Measurements from ENCODE around the gene CHIA.
"Not testable (repeated sequence)": the region's sequence is repeated elsewhere in the genome, so short reads cannot be mapped to it uniquely, and the experiment has no call there.

The CHIA gene

GRCh38 chr1:111280267-111280666, 10.4 kb upstream of the CHIA start:
- DNase-seq (ENCODE audit: low read depth, low spot score) = no peak

GRCh38 chr1:111281411-111281810, 9.2 kb upstream of the CHIA start:
- DNase-seq (ENCODE audit: low read depth, low spot score) = no peak
- H3K4me3 ChIP-seq (ENCODE audit: low read length) = no peak overlapping the region

More at GRCh38 chr1:111280267-111280666, 10.4 kb upstream of the CHIA start:
- H3K4me3 ChIP-seq (ENCODE audit: low read length) = no peak overlapping the region

DNA sequence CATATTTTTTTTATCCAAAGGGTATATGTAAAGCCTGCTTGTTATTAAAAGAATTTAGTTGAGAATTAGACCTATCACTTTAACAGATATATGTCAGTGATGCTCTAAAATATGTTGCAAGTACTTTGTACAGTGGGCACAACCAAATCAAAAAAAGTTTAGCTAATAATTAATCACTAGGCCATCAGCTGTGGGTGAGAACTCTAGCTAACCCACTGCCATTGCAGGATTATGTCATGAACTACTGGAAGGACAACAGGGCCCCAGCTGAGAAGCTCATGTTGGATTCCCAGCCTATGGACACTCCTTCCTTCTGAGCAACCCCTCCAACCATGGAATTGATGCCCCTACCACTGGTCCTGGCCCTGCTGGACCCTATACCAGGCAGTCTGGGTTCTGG, 6.8 kb upstream of the CHIA start:
- no peak for DNase-seq (ENCODE audit: low read depth, low spot score)
- H3K4me3 ChIP-seq (ENCODE audit: low read length) = no peak overlapping the region

DNA sequence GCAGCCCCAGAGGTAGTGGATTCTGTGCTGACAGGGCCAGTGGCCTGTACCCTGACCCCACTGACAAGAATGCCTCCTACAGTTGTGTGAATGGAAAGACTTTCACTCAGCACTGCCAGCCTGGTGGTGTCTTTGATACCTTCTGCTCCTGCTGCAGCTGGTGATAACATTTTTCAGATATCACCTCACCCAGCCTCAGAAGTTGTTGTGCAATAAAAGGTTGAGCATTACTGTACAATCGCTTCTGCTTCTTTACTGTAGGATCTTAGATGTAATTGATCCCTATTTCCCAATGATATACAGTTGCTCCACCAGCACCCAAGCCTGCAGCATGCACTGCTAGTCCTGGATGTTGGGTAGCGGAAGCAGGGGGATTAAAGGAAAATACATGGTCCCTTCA, 4.8 kb upstream of the CHIA start:
- no peak overlapping the region for H3K4me3 ChIP-seq (ENCODE audit: low read length)
- peak; percentile 8 for DNase-seq (ENCODE audit: low read depth, low spot score)

DNA sequence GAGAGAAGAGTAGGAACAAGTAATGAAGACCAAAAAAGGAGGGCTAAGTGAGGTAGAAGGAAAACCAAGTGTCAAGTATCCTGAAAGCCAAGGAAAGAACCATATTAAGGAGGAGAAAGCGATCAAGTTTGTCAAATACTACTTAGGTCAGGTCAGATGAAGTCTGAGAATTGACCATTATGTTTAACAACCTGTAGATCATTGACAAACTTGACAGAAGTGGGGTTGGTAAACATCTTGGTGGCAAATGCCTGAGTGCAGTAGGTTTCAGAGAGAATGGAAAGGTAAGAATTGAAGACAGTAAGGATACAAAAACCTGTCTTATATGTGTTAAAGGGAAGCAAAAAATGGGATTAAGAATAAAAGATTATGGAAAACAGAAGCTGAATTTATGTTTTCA, 3.7 kb upstream of the CHIA start:
- no peak overlapping the region for H3K4me3 ChIP-seq (ENCODE audit: low read length)
- no peak for DNase-seq (ENCODE audit: low read depth, low spot score)

DNA sequence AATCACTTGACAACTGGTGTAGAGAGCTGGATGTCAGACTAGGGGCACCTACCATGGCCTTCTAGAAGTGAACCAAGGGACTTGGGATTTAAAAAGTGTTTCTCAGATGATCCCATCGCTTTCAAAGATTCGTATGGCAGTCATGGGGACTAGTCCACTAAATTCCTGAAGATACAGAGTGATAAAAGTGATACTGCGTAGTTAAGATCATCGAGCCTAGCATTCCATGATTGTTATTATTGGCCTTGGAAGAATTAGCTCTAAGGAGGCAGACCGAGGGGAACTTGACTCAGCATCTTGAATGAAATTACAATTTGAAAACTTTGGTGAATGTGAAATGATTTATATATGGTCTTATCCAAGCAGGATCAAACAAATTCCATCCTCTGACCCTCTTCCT, 1.3 kb upstream of the CHIA start:
- no peak overlapping the region for H3K4me3 ChIP-seq (ENCODE audit: low read length)
- DNase-seq (ENCODE audit: low read depth, low spot score) = no peak

DNA sequence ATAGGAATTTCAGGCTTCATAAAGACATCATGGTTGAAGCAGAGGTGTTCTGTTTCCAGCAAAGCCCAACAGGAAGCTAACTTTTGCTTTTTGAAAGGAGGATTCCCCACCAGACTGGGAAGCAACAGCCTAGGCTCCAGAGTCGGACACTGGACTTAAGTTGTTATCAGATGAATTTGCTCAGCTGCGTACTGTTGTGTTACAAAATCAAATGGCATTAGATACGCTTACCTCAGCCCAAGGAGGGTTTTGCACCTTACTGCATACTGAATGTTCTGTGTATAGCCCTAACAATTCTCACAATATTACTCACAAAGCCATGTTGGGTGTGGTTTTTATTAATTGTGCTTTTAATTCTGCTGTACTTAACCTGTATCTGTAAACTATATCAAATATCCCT, 547 bp upstream of the CHIA start:
- no peak for DNase-seq (ENCODE audit: low read depth, low spot score)

DNA sequence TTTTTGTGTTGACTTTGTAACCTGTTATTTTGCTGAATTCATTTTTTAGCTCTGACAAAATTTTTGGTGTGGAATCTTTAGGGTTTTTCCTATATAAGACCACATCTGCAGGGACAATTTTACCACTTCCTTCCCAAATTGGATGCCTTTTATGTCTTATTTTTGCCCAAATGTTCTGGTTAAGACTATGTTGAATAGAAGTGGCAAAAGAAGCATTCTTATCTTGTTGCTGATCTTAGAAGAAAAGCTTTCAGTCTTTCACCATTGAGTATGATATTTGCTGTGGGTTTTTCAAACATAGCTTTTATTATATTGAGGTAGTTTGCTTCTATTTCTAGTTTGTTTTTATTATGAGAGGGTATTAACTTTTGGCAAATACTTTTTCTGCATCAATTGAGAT, 3.7 kb downstream of the CHIA start:
- DNase-seq (ENCODE audit: low read depth, low spot score) = no peak
- H3K4me3 ChIP-seq (ENCODE audit: low read length) = no peak overlapping the region

More for the DNA sequence above, 547 bp upstream of the CHIA start:
- H3K4me3 ChIP-seq (ENCODE audit: low read length) = no peak overlapping the region

DNA sequence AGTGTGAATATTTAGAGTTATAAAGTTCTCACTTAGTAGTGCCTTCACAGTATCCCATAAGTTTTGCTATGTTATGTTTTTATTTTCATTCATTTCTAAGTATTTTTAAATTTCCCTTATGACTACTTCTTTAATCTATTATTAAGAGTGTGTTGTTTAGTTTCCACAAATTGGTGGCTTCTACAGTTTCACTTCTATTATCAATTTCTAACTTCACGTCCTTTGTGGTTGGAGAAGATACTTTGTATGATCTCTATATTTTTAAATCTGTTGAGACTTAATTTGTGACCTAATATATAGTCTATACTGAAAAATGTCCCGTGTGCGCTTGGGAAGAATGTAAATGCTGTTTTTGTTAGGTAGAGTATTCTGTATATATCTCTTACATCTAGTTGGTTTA, 11.7 kb downstream of the CHIA start:
- no peak overlapping the region for H3K4me3 ChIP-seq (ENCODE audit: low read length)
- no peak for DNase-seq (ENCODE audit: low read depth, low spot score)

DNA sequence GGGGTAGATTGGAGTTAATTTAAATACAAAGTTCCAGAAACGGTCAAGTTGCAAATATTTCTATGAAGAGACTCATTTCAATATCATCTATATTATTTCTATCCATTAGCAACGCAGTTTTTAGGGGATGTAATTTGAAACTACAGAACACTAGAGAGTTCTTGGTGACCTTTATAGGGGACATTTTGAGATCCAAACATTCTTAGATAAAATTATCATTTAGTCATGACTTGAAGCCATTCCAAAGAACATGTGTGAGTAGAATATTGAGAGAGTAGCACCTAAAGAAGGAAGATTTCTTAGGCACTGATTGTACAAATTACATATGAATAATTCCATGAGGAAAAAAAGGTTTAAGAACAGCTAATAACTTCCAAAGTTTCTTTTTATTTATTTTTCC, 19.0 kb downstream of the CHIA start:
- no peak for DNase-seq (ENCODE audit: low read depth, low spot score)
- H3K4me3 ChIP-seq (ENCODE audit: low read length) = no peak overlapping the region

DNA sequence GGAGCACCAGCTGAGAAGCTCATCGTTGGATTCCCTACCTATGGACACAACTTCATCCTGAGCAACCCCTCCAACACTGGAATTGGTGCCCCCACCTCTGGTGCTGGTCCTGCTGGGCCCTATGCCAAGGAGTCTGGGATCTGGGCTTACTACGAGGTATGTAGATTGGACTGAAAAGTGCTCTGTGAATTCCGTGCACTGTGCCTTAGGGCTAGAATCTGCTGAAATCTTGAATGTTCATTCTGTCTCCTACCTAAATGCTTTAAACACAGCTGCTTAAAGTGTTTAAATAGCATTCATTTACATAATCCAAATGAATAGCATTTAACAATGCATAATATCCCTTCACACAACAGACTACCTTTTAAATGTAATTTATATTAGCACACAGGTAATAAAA, 27.9 kb downstream of the CHIA start:
- no peak for DNase-seq (ENCODE audit: low read depth, low spot score)
- H3K4me3 ChIP-seq (ENCODE audit: low read length) = no peak overlapping the region

GRCh38 chr1:111320066-111320879, 29.6 kb downstream of the CHIA start:
- H3K4me3 ChIP-seq (ENCODE audit: low read length) = no peak overlapping the region
- DNase-seq (ENCODE audit: low read depth, low spot score) = peak; percentile 75

DNA sequence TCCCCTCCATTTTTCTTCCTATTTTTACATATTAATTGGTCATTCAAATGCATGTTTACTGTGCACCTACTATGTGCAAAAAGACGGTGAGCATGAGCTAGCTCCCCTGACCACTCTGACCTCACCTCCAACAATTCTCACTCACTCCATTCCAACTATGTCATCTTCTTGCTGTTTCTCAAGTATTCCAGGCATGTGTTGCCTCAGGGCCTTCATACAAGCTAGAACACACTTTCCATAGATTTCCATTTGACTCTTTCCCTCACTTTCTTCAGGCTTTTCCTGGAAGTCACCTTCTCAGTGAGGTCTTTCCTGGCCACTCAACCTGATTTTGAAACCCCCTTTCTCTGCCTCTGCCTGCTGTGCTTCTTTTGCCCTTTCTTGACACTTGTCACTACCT, 32.6 kb downstream of the CHIA start:
- no peak for DNase-seq (ENCODE audit: low read depth, low spot score)
- H3K4me3 ChIP-seq (ENCODE audit: low read length) = no peak overlapping the region

GRCh38 chr1:111332190-111332589, 41.5 kb downstream of the CHIA start:
- no peak for DNase-seq (ENCODE audit: low read depth, low spot score)
- H3K4me3 ChIP-seq (ENCODE audit: low read length) = no peak overlapping the region

DNA sequence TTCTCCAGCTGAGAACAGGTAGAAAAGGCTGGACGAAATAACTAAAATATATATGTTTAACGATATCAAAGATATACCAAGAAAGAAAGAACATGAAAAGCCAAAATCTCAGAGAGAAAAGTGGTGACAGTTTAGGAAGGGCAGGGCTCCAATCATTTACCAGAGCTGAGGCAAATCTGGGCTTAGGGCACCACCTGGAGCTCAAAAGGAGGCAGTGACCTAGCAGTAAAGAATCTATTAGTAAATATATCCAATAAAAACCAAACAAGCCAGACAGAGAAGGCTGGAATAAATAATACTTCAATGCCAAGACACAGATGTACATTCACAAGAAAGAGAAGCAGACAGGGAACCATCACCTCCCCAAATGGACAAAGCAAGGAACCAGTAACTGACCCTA, 43.5 kb downstream of the CHIA start:
- H3K4me3 ChIP-seq (ENCODE audit: low read length) = no peak overlapping the region
- DNase-seq (ENCODE audit: low read depth, low spot score) = peak; percentile 77

DNA sequence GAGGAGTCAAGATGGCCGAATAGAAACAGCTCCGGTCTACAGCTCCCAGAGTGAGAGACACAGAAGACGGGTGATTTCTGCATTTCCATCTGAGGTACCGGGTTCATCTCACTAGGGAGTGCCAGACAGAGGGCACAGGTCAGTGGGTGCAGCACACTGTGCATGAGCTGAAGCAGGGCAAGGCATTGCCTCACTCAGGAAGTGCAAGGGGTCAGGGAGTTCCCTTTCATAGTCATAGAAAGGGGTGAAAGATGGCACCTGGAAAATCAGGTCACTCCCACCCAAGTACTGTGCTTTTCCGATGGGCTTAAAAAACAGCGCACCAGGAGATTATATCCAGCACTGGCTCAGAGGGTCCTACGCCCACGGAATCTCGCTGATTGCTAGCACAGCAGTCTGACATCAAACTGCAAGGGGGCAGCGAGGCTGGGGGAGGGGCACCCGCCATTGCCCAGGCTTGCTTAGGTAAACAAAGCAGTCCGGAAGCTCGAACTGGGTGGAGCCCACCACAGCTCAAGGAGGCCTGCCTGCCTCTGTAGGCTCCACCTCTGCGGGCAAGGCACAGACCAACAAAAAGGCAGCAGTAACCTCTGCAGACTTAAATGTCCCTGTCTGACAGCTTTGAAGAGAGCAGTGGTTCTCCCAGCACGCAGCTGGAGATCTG, 44.7 kb downstream of the CHIA start:
- not testable (repeated sequence) for H3K4me3 ChIP-seq (ENCODE audit: low read length); DNase-seq (ENCODE audit: low read depth, low spot score)

DNA sequence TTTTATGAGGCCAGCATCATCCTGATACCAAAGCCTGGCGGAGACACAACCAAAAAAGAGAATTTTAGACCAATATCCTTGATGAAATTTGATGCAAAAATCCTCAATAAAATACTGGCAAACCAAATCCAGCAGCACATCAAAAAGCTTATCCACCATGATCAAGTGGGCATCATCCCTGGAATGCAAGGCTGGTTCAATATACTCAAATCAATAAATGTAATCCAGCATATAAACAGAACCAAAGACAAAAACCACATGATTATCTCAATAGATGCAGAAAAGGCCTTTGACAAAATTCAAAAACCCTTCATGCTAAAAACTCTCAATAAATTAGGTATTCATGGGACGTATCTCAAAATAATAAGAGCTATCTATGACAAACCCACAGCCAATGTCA, 48.2 kb downstream of the CHIA start:
- DNase-seq (ENCODE audit: low read depth, low spot score); H3K4me3 ChIP-seq (ENCODE audit: low read length): not testable (repeated sequence)

- H3K4me3 ChIP-seq (ENCODE audit: low read length) = peak overlapping the region; percentile 59
- DNase-seq (ENCODE audit: low read depth, low spot score) = peak; percentile 84
These were observed 55.6 kb downstream of the CHIA start for GRCh38 chr1:111346089-111346885.

GRCh38 chr1:111347026-111347425, 56.4 kb downstream of the CHIA start:
- H3K4me3 ChIP-seq (ENCODE audit: low read length) = no peak overlapping the region

DNA sequence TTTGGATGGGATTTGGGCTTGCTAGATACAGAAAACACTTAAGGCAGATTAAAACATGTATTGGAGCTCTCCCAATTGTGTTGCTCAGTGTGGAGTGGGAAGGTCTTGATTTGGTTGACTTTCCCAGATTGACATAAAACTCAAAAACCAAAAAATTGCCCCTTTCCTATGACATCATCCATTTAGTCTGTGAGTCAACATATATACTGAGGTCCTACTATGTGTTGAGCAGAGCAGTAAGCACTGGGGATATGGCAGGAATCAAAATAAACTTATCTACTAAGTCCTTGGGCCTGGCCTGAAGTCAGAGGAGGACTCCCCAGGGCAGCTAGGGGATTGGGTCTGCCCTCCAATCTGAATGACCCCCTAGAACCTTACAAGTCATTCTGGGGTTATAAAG, 61.0 kb downstream of the CHIA start:
- DNase-seq (ENCODE audit: low read depth, low spot score) = no peak
- no peak overlapping the region for H3K4me3 ChIP-seq (ENCODE audit: low read length)

More at GRCh38 chr1:111347026-111347425, 56.4 kb downstream of the CHIA start:
- no peak for DNase-seq (ENCODE audit: low read depth, low spot score)

Data from Jurkat, Clone E6-1 (cell line).